CD4-positive, alpha-beta T cell treated with Interferon gamma for 1 hour (primary cell): ENCODE measurements around the gene FRMD4A.

ENCODE experiments used
- DNase-seq: peaks from one replicate; pipeline ENCODE4 v3.0.0-alpha.2; 2020

Gene FRMD4A

DNA sequence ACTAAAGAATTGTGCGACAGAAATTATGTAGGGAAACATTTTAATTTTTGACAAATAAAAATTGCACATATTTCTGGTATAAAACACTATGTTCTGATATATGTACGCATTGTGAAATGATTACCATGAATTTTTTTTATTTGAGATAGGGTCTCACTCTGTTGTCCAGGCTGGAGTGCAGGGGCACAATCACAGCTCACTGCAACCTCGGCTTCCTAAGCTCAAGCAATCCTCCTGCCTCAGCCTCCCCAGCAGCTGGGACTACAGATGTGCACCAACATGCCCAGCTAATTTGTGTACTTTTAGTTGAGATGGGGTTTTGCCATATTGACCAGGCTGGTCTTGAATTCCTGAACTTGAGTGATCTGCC is 149.2 kb downstream of the FRMD4A start:
- DNase-seq: no peak

DNA sequence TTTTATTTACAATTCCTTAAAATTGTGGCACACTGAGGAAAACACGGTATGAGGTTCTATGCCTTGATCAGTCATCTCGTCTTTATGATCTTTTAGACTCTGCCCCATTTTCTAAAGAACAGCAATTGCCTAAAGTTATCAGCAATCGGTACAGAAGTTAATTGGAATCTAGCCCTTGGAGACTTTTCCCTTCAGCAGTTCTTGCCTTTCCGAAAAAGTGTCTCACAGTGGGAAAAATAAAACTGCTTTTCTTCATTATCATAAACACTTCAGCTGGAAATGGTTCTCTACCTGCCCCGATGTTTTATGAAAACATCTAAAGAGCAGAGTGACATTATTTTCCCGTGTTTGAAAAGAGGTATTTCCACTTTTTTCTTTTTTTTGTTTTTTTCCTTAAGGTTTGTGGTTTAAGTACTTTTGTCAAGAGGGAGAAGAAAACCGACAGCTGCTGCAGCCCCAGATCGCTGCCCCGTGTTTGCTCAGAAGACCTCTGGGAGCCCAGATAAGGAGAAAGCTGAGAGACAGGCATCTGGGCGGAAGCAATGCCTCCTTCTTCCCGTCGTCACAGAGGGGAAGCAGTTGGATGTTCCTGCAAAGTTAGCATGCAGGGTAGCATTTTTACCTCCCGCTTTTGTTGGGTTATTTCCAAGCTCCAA is 149.7 kb downstream of the FRMD4A start:
- DNase-seq: no peak

DNA sequence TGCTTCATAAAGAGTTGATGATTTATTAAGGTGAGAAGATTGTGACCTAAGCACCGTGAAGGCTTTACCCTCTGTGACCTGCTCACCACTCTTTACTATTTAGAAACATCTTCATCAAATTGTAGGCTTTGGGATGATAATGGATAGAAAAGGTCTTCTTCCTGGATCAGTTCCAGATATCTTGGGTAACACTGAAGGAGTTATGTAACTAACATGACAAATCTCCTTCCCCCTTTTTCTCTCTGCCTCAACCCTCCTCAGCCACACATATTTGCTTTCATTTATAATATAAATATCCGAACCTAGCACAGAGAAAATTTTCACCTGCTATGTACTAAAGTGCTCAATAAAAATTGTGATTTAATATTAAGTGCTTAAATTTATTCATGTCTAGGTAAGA is 151.5 kb downstream of the FRMD4A start:
- no peak for DNase-seq

DNA sequence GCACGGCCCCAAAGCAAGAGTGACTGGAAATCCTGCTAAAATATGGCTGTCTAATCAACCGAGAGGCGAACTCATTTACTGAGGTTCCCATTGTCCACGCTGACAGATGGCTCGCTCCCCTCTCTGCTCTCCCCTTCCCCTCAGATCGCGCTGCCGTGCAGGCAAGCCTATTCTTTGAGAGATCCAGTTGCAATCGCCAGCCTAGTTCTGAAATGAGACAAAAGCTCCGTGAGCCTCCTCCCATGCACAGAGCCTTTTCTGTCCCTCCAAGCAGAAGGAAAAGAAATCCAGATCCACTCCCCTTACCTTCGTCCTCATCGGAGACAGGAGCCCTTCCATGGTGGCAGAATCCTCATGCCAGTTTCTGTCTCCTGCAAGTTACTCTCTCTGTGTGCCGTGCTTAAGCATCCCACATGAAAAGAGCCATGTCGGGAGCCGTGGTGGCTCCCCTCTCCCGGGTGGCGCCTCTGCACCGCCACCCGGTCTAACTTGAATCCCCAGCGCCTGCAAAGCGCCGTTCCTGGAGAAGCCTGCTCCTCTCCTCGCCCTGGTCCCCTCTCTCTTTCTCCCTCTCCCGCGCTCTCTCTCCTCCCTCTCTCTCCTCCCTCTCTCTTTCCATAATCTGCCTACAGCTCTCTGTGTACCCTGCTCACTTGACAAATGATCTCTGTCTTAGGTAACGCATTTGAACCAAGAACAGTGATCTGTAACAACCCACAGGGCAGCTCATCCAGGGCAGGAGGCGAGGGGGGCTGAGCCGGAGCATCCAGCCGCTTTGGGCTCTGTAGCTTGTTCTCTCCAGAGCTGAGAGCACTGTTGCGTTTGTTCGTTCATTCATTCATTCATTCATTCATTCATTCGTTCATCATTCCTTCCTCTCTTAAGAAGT is 156.8 kb downstream of the FRMD4A start:
- no peak for DNase-seq

DNA sequence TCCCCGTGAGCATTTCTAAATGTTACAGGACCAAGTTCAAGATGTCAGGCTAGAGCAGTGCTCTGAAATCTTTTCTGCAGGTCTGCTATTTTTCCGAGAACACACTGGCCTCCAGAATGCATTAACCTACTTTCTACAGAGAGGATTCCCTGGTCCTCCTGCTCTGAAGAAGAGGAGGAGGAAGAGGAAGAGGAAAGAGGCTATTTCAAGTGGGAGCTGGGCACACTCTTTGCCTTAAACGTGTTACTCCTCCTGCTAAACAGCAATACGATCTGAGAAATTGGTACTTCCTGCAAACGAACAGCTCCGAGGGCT is 157.4 kb downstream of the FRMD4A start:
- no peak for DNase-seq

DNA sequence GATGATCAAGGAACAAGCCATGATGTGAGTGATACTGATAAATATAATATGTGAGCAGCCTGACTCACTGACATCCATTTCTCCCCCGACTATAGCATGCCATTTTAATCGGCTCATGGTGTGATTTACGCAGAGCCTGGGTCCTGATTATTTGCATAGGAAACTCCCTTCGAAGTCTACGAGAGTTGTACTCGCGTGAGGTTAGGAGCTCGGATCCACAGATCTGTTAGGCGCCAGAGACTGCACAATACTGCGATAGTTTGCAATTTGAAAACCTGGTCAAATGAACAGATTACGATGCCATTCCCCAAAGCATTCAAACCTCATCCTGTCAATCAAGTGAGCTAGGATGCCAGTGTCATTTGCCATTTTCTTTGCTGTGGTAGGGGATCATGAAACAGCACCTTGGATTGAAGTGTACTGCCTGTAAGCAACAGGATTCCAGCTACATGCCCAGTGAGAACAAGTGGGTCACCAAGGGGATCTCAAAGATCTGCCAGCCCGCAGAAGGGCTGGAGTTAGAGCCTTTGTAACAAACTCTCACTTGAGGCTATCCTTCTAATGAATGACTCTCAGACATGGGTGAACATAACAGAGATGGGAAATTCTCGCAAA is 158.3 kb downstream of the FRMD4A start:
- DNase-seq: no peak

DNA sequence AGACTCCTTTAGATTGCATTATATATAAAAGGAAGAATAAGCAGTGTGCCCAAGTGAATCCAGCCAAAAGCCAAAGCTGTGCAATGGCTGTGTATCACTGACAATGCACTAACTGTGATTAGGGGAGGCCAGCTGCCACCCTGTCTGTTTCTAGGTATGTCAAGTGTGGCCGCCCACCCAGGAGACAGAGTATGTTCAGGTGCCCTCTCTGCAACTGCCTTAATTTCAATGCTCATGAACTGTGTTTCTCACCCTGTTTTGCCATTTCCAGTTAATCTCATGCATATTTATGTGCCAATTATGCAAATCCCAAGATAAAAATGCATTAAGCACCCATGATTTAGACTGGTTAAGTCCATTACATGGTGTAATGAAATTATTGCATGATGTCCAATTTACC is 159.4 kb downstream of the FRMD4A start:
- DNase-seq: no peak

DNA sequence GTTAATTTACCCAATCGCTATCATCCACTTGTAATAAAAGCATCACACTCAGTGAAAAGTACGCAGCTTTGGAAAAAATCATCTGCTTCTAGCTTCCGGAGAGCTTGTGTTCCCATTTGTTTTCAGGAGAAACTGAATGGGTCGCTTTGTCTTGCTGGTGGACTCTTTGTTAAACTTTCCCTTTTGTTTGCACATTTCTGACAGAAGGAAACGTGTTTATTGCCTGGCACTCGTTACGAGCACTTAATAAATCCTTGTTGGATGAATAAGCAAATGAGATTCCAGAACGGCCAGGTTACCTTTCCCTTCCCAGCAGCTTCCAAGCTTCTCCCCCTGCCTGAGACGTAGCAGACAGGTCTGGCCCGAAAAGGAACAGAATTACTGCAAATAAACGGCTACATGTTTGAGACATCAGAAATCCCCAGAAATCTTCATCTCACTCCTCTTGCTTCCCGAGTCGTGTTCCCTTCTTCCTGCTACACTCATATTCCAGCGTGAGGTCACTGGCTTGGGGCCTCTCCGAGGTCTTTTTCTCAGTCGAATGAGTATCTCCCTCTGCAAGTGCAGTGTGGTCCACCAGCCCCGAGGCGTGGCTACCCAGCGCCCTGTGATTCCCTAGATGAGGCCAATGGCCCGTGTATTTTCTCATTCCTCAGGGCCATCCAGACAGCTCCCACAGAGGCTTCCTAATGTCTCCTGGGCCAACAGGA is 167.2 kb downstream of the FRMD4A start:
- DNase-seq: no peak

DNA sequence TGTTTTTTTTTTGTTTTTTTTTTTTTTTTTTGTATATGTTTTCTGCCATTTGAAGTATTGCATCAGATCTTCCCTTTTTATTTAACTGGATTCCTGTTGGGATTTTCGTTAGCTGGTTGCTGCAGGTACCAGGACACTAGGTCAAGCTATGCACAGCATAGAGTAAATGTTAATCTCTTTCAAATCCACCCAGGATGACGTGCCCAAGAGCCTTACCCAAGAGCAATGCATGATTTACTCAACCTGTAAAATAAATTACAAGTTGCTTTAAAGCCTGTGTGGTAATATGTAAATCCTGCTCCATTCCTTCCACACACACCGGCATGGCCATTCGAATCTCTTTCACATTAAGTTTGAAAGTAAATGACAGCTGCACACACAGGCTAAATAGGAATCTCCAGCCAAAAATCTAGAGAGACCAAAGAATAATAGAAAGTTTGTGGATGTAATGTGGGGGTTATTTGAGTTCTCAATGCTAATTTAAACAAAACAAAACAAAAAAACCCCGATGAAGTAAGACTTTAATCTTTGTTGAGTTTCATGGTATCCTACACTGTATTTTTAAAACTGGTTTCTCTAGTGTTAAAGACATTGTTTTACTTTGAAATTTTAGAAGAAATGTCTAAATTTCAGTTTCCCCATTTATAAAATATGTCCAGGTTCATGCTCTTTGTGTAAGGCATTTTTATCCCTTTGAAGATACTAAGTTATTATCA is 167.9 kb downstream of the FRMD4A start:
- DNase-seq: no peak

DNA sequence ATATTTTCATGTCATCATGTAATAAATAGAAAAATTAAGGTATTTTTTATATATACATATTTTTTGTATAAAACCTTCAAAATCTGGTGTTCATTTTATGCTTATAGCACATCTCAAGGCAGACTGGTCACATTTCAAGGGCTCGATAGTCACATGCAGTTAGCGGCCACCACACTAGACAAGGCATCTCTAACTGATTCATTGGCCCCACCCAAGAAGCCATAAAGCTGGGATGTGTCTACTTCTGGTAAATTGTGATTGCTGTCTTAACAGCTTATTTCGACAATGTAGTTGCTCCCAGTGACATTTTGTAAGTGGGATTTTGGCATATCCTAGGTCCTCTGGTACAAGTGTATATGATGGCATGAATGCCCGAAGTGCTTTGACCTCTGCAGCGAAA is 168.7 kb downstream of the FRMD4A start:
- DNase-seq: no peak

DNA sequence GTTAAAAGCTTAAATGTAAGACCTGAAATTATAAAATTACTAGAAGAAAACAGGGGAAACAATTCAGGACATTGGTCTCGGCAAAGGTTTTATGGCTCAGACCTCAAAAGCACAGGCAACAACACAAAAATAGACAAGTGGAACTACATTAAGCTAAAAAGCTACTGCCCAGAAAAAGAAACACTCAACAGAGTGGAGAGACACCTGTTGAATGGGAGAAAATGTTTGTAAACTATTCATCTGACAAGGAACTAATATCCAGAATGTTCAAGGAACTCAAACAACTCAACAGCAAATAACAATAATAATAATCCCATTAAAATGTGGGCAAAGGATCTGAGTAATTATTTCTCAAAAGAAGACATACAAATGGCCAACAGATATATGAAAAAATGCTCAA is 170.4 kb downstream of the FRMD4A start:
- DNase-seq: no peak

DNA sequence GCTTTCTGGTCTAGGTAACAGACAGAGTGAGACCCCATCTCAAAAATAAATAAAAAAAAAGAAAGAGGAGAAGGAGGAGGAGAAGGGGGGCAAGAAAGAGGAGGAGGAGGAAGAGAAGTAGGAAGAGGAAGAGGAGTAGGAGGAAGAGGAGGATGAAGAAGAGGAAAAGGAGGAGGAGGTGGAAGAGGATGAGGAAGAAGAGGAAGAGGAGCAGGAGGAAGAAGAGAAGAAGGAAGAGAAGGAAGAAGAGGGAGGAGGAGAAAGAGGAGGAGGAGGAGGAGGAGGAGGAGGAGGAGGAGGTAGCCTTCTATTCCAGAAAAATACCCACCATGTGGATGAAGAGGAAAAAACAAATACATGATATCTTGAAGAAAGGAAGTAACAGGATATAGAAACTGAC is 172.1 kb downstream of the FRMD4A start:
- DNase-seq: no peak

DNA sequence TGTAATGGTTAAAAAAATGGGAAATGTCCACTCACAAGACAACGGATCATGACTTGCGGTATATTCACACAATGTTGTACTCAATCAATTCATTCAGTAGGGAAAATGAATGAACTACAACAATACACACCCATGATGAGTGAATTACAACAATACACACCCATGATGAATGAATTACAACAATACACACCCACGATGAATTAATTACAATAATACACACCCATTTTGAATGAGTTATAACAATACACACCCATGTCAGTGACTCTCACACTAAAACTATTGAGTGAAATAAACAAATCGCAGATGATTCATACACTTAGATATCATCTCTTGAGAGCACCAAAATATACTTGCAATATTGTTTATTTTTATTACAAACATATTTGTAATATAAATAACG is 174.6 kb downstream of the FRMD4A start:
- DNase-seq: no peak

DNA sequence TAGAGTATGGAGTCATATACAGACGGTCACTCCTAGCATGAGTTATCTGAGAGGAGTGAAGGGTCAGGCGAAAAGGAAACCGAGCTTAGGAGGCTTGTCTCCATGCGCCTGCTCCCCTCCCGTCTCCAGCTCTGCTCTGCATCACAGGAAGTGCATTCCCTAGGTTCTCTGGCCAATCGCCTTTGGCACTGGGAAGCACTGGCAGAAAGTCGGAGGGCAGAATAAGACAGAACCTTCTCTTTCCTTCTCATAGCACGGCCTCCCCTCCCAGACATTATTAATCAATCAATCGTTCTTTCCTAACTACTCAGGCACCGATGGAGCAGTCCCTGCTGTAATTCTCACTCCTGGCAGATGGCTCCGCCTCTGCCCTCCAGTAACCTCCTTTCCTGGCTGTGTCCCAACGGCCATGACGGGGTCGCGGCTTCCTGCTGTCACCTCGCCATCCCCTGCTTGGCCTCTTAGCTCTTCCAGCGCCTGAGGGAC is 177.1 kb downstream of the FRMD4A start:
- DNase-seq: no peak

DNA sequence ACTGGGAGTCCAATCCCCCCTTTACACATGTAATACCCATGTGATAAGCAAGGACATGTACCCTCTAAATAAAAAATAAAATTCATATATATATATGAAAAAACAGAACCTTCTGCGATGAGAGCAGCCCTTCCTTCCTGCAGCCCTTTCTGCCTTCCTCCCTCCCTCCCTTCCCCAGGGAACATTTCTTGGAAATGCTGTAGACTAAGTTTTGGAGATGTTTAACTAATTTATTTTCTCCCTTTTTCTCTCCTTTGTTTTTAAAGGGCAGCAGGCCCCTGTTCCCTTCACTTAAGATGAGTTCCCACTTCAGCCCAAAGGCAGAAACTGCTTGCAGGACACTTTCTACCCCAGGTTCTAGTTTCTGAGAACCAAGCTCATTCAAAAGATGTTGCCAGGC is 179.2 kb downstream of the FRMD4A start:
- no peak for DNase-seq

DNA sequence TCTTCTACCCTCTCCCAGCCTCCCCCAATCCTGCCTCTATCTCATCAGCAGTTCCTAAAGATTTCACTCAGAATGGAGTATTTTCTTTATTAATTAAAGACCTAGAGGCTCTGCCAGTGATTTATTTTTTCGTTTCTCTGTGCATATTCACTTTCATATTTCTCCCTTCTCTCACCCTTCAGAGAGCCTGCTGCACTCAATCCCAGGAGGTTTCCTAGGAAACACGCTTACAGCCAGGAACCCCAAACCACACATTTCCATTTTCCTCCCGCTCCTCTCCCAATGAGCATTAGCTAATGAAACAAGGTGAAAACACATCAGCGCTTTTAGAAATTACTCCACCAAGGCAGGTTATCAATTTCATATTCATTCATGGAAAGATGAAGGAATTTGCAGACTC is 180.2 kb downstream of the FRMD4A start:
- no peak for DNase-seq

DNA sequence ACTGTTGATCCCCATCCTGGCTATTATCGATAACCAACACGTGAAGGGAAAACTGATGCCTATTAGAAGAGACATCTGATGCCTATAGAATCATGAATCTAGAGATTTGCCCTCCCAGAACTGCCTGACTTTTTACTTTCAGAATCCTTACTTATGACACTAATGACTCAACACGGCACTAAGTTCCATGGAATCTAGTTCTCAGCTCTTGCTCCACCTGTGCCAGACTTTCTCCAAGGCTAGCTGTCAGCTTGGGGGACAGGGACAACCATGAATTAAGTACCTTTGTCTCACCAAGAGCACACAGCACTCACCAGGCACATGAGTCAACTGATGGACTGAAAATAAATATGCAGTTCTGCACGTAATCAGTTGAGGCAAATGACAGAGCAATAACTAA is 184.2 kb downstream of the FRMD4A start:
- DNase-seq: no peak

DNA sequence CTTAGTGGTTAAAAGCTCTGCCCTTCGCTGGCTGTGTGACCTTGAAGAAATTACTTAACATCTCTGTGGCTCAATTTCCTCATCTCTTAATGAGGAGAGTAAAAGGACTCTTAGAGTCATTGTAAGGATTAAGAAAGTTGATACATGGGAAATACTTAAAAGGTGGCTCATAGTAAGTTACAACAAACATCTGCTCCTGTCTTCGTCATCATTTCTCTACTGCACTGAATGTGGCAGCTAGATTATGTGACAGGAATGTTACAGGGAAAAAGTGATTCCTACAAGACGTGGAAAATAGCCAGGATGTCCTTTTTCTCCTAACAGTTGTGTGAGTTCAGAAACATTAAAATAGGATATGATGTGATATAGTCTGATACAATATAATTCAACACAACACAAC is 184.7 kb downstream of the FRMD4A start:
- no peak for DNase-seq

DNA sequence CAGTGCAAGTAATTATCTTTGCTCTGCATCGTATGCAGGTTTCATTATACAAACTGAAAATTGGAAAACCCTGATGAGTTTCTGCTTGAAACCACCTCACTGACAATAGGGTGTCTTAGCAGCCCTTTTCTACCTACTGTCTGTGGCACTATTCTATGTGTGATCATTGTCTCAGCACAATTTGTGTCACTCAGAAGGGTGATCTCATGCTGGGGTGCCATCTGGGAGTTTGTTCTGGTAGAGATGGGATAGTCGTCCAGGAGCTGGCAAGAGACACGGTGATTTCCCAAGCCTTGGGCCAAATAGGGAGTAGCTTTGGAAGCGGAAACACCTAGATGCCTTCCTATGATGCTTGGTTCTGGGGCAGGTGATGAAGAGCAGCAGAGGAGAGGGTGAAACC is 186.3 kb downstream of the FRMD4A start:
- no peak for DNase-seq

DNA sequence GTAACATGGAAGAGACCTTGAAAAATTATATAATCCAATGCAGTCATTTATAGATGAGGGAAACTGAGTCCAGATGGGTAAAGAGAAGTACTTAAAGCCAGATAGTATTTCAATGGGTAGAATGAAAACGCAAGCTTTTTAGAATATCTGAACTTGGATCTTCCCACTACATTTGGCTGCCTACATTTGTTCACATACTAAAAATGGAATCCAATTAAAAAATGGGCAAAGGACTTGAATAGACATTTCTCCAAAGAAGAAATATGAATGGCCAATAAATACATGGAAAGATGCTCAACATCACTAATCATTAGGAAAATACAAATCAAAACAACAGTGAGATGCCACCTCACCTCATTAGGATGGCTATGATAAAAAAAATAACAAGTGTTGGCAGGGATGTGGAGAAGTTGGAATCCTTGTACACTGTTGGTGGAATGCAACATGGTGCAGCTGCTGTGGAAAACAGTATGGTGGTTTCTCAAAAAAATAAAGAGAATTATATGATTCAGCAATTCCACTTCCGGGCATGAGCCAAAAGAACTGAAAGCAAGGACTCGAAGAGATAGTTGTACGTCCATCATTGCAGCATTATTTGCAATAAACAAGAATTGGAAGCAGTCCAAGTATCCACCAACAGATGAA is 188.0 kb downstream of the FRMD4A start:
- DNase-seq: no peak

DNA sequence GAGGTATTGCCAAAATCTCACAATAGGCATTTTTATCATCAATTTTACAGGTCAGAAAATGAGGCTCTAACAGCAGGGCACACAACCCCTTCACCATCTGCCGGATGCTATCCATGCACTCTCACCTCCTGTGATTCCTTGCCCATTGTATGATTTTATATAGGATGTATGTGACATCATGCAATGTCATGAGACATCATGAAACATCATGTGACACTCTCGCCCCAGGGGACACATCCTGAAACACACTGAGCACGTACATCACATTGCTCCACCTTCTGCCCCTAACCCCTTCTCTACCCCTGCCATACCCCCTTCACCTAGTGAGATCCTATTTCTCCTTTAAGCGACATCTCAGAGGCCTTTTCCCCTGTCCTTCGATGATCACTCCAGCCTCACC is 189.4 kb downstream of the FRMD4A start:
- no peak for DNase-seq

DNA sequence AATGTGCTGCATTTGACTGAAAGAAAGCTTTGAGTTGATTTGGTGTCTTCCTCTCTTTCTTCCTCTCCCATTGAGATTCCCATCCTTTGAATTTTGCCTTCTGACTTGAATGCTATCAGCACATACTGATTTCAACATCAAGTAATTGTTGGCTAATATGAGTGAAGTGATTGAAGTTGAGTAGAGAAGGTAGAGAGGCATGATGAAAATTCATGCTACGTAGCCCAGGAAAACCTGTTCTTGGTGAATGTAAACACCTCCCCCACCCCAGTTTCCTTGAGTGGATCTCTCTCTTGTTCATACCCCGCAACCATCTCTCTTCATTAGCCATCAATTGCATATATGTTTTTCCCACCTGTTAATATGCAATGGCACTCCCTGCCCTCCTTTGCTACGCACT is 193.3 kb downstream of the FRMD4A start:
- DNase-seq: no peak
